Tibial nerve (tissue), 3 donors: ENCODE data around the gene GADD45A.

Experiments used
- CTCF ChIP-seq, 5 experiments: fragments of 200-600 bp in 3 of 5; fragments of 450-650 bp in 2 of 5; sonication (generic) in 3 of 5; IDR thresholded peaks; one replicate each; pipeline ENCODE4 v1.5.1; 2016 to 2019; ENCODE audit warnings: antibody characterized with exemption in 5 of 5, mild to moderate bottlenecking in 3 of 5, moderate library complexity in 2 of 5
- POLR2A ChIP-seq, 2 donors: fragments of 450-650 bp; IDR thresholded peaks; one replicate each; pipeline ENCODE4 v1.6.1; 2017; ENCODE audit warnings: antibody characterized with exemption in 2 of 2, mild to moderate bottlenecking in 2 of 2, moderate library complexity in 2 of 2

GRCh38 chr1:67636146-67636545 is 48.9 kb upstream of the GADD45A start:
- TF ChIP-seq CTCF (IDR thresholded peaks at IDR 0.05) (no peak), POLR2A (IDR thresholded peaks at IDR 0.05) (no peak)
